SK-N-MC (cell line): ENCODE measurements around the gene CUX1.
"Not testable (repeated sequence)": the region's sequence is repeated elsewhere in the genome, so short reads cannot be mapped to it uniquely, and the experiment has no call there.

Source experiments
- EZH2 ChIP-seq: fragments of 200-600 bp; sonication (generic); IDR thresholded peaks from one replicate; pipeline ENCODE4 v1.6.1; 2017; ENCODE audit warnings: antibody characterized with exemption
- FOXP2 ChIP-seq: optimal IDR thresholded peaks from 2 replicates; pipeline ENCODE3; 2011; ENCODE audit warnings: mild to moderate bottlenecking, moderate library complexity; ENCODE audit not compliant: insufficient read depth; ENCODE audit errors: extremely low read length, control extremely low read depth
- POLR2AphosphoS5 ChIP-seq: IDR thresholded peaks from 2 replicates; pipeline ENCODE4 v1.6.1; 2012; ENCODE audit warnings: mild to moderate bottlenecking, low read depth, low read length, borderline replicate concordance

DNA sequence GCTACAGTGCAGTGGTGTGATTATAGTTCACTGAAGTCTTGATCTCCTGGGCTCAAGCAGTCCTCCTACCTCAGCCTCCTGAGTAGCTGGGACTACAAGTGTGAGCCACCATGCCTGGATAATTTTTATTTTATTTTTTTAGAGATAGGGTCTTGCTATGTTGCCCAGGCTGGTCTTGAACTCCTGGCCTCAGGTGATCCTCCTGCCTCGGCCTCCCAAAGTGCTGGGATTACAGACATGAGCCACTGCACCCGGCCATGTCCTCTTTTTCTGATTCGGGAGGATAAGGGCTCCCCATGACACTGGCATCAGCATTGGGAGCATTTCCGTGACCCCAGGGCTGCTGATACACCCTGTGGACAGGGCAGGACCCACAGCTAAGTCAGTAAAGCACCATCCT lies 69.9 kb downstream of the CUX1 start:
- TF ChIP-seq POLR2AphosphoS5, EZH2, FOXP2: not testable (repeated sequence)
